Neural progenitor cell (in vitro differentiated cells): ENCODE data around the gene TMEM250. TPM values are rescaled to one million over a fixed set of nuclear protein-coding genes. Genes with fewer than 3 reads are reported as not detected.

ENCODE experiments used
- DNase-seq: peaks from one replicate; pipeline ENCODE4 v3.0.0-alpha.2; 2016; ENCODE audit warnings: low spot score
- H2AFZ ChIP-seq: fragments of 200-600 bp; sonication (generic); replicated peaks from 2 replicates; pipeline ENCODE4 v1.6.1; 2016; ENCODE audit warnings: antibody characterized with exemption
- H3F3A ChIP-seq: fragments of 200-600 bp; sonication (generic); 2 replicates; pipeline ENCODE4 v1.6.1; 2016; ENCODE audit warnings: antibody characterized with exemption, low read depth
- H3K27ac ChIP-seq: fragments of 200-600 bp; sonication (generic); 2 replicates; pipeline ENCODE4 v1.5.1; 2016; ENCODE audit warnings: mild to moderate bottlenecking
- H3K27me3 ChIP-seq: fragments of 200-600 bp; sonication (generic); 2 replicates; pipeline ENCODE4 v1.6.1; 2016; ENCODE audit warnings: mild to moderate bottlenecking, moderate library complexity
- H3K36me3 ChIP-seq: fragments of 200-600 bp; sonication (generic); 2 replicates; pipeline ENCODE4 v1.5.1; 2016
- H3K4me1 ChIP-seq: fragments of 200-600 bp; sonication (generic); 2 replicates; pipeline ENCODE4 v1.6.1; 2016; ENCODE audit warnings: mixed run types
- H3K4me2 ChIP-seq: fragments of 200-600 bp; sonication (generic); 2 replicates; pipeline ENCODE4 v1.6.1; 2016
- H3K4me3 ChIP-seq: fragments of 200-600 bp; sonication (generic); 2 replicates; pipeline ENCODE4 v1.5.1; 2016
- H3K79me2 ChIP-seq: fragments of 200-600 bp; sonication (generic); 2 replicates; pipeline ENCODE4 v1.6.1; 2016; ENCODE audit warnings: low read depth
- H3K9ac ChIP-seq: fragments of 200-600 bp; sonication (generic); 2 replicates; pipeline ENCODE4 v1.6.1; 2016
- H3K9me3 ChIP-seq: fragments of 200-600 bp; sonication (generic); 2 replicates; pipeline ENCODE4 v1.5.1; 2016; ENCODE audit warnings: low read depth
- H4K20me1 ChIP-seq: fragments of 200-600 bp; sonication (generic); 2 replicates; pipeline ENCODE4 v1.6.1; 2016; ENCODE audit warnings: low read depth
- H3K27ac Mint-ChIP-seq: 3 replicates; pipeline ENCODE4 v1.8.0; 2021; ENCODE audit warnings: mixed read lengths
- H3K27me3 Mint-ChIP-seq: 2 replicates; pipeline ENCODE4 v1.8.0; 2022; ENCODE audit warnings: low read depth, mild to moderate bottlenecking, inconsistent platforms, moderate library complexity, mixed read lengths; ENCODE audit not compliant: insufficient read depth
- H3K36me3 Mint-ChIP-seq: 3 replicates; pipeline ENCODE4 v1.8.0; 2021; ENCODE audit warnings: mixed read lengths
- H3K4me1 Mint-ChIP-seq: 3 replicates; pipeline ENCODE4 v1.8.0; 2021; ENCODE audit warnings: mixed read lengths
- H3K4me3 Mint-ChIP-seq: 3 replicates; pipeline ENCODE4 v1.8.0; 2021; ENCODE audit warnings: mild to moderate bottlenecking, moderate library complexity, mixed read lengths
- H3K9me3 Mint-ChIP-seq: 3 replicates; pipeline ENCODE4 v1.8.0; 2020; ENCODE audit warnings: mixed read lengths
- CTCF ChIP-seq: fragments of 200-600 bp; sonication (generic); IDR thresholded peaks from 2 replicates; pipeline ENCODE4 v1.5.1; 2017; ENCODE audit warnings: antibody characterized with exemption, mild to moderate bottlenecking
- EZH2 ChIP-seq: fragments of 200-600 bp; sonication (generic); IDR thresholded peaks from 2 replicates; pipeline ENCODE4 v1.6.1; 2017; ENCODE audit warnings: antibody characterized with exemption, mild to moderate bottlenecking, moderate library complexity
- EZH2phosphoT487 ChIP-seq: fragments of 200-600 bp; sonication (generic); IDR thresholded peaks from 2 replicates; pipeline ENCODE4 v1.6.1; 2017; ENCODE audit warnings: antibody characterized with exemption
- total RNA-seq: library from RNA; depleted of rRNA; stranded (reverse); fragments of >200 nt; gene quantifications from 2 replicates; pipeline ENCODE4 v1.2.3, GENCODE V29; 2015; ENCODE audit warnings: low replicate concordance

Gene TMEM250
- total RNA-seq, 1 donor from 2014 or later = 16.3 TPM

GRCh38 chr9:136115641-136116359 lies 2.9 kb downstream of the TMEM250 start:
- TF ChIP-seq CTCF (no peak), EZH2 (no peak), EZH2phosphoT487 (no peak)

GRCh38 chr9:136115206-136115605 lies 3.5 kb downstream of the TMEM250 start:
- H3K4me3 Mint-ChIP-seq = no peak overlapping the region
- Histone ChIP-seq H3K9me3 (no peaks in the 10 kb centered on the region), H3K27me3 (no peaks in the 10 kb centered on the region), H3K36me3 (no peaks in the 10 kb centered on the region), H3K9ac (no peak overlapping the region), H3K4me3 (no peak overlapping the region), H3K27ac (no peak overlapping the region), H3K79me2 (peaks cover 20% of the 10 kb centered on the region), H4K20me1 (peaks cover 7% of the 10 kb centered on the region), H3K4me1 (peaks cover 17% of the 10 kb centered on the region), H3F3A (peaks cover 34% of the 10 kb centered on the region), H2AFZ (no peak overlapping the region), H3K4me2 (no peak overlapping the region)
- DNase-seq = no peak
- TF ChIP-seq EZH2phosphoT487 (no peak), EZH2 (no peak), CTCF (no peak)
- H3K4me1 Mint-ChIP-seq = peaks cover 9% of the 10 kb centered on the region
- H3K9me3 Mint-ChIP-seq = no peaks in the 10 kb centered on the region
- peaks cover 2% of the 10 kb centered on the region for H3K27me3 Mint-ChIP-seq
- peaks cover 2% of the 10 kb centered on the region for H3K36me3 Mint-ChIP-seq
- no peak overlapping the region for H3K27ac Mint-ChIP-seq

More at GRCh38 chr9:136115641-136116359, 2.9 kb downstream of the TMEM250 start:
- H3F3A ChIP-seq = peaks cover 33% of the 10 kb centered on the region
- Mint-ChIP-seq H3K4me1 (peaks cover 6% of the 10 kb centered on the region), H3K9me3 (no peaks in the 10 kb centered on the region), H3K4me3 (no peak overlapping the region), H3K27ac (no peak overlapping the region), H3K27me3 (no peaks in the 10 kb centered on the region), H3K36me3 (peaks cover 2% of the 10 kb centered on the region)
- no peaks in the 10 kb centered on the region for H3K27me3 ChIP-seq
- no peaks in the 10 kb centered on the region for H3K9me3 ChIP-seq
- peaks cover 11% of the 10 kb centered on the region for H3K4me1 ChIP-seq
- no peak overlapping the region for H3K9ac ChIP-seq
- H3K79me2 ChIP-seq = peaks cover 20% of the 10 kb centered on the region
- H3K4me2 ChIP-seq = no peak overlapping the region
- peaks cover 7% of the 10 kb centered on the region for H4K20me1 ChIP-seq
- no peak overlapping the region for H3K4me3 ChIP-seq
- no peak overlapping the region for H2AFZ ChIP-seq
- no peaks in the 10 kb centered on the region for H3K36me3 ChIP-seq
- H3K27ac ChIP-seq = no peak overlapping the region
- no peak for DNase-seq

- no peaks in the 10 kb centered on the region for H3K36me3 ChIP-seq
- Mint-ChIP-seq H3K4me3 (no peak overlapping the region), H3K27me3 (peaks cover 4% of the 10 kb centered on the region), H3K27ac (no peak overlapping the region), H3K36me3 (peaks cover 2% of the 10 kb centered on the region), H3K4me1 (peaks cover 13% of the 10 kb centered on the region), H3K9me3 (no peaks in the 10 kb centered on the region)
- H4K20me1 ChIP-seq = peaks cover 7% of the 10 kb centered on the region
- no peaks in the 10 kb centered on the region for H3K27me3 ChIP-seq
- no peaks in the 10 kb centered on the region for H3K9me3 ChIP-seq
- DNase-seq = no peak
- H3K4me1 ChIP-seq = peaks cover 23% of the 10 kb centered on the region
- H3K9ac ChIP-seq = no peak overlapping the region
- no peak overlapping the region for H3K4me3 ChIP-seq
- H2AFZ ChIP-seq = no peak overlapping the region
- H3K27ac ChIP-seq = no peak overlapping the region
- peaks cover 20% of the 10 kb centered on the region for H3K79me2 ChIP-seq
- no peak overlapping the region for H3K4me2 ChIP-seq
- H3F3A ChIP-seq = peaks cover 37% of the 10 kb centered on the region
- no peak for TF ChIP-seq EZH2phosphoT487
- TF ChIP-seq CTCF = no peak
- TF ChIP-seq EZH2 = no peak
Measured at GRCh38 chr9:136114610-136115009, 4.1 kb downstream of the TMEM250 start.
